ENCODE measurements around the gene SAMD11.

The SAMD11 gene

GRCh38 chr1:917466-918091 lies 6.1 kb upstream of the SAMD11 start:
- Histone ChIP-seq H3K27me3 (ENCODE audit: insufficient read depth, low read length) (peaks cover 60% of the 10 kb centered on the region), H3K9me3 (ENCODE audit: low read length) (no peaks in the 10 kb centered on the region), H2AFZ (ENCODE audit: low read depth, low read length) (no peak overlapping the region), H3K36me3 (ENCODE audit: insufficient read depth, low read length) (no peaks in the 10 kb centered on the region), H3K4me3 (ENCODE audit: low read length) (no peak overlapping the region), H3K4me1 (ENCODE audit: insufficient read depth, low read length) (peaks cover 40% of the 10 kb centered on the region)

DNA sequence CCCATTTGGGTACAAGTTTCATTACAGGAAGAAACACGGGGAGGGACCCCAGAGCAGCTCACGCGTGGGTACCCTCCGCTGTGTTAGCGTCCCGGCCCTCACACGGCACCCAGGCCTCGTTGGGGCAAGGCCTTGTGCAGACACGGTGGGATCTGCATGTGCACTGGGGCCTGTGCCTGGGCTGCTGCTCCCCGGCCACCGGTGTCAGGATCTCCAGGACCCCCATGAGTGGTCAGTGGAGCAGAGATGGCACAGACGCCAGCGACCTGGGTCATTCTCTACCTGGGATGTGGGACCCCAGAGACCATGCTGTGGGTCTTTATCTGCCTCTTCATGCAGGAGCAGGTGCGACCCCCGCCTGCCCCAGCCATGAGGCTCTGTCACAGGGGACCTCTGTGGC lies 5.4 kb upstream of the SAMD11 start:
- peaks cover 47% of the 10 kb centered on the region for H3K4me1 ChIP-seq (ENCODE audit: insufficient read depth, low read length)
- no peak overlapping the region for H3K4me3 ChIP-seq (ENCODE audit: low read length)
- peaks cover 68% of the 10 kb centered on the region for H3K27me3 ChIP-seq (ENCODE audit: insufficient read depth, low read length)
- no peaks in the 10 kb centered on the region for H3K9me3 ChIP-seq (ENCODE audit: low read length)
- no peak overlapping the region for H2AFZ ChIP-seq (ENCODE audit: low read depth, low read length)
- no peaks in the 10 kb centered on the region for H3K36me3 ChIP-seq (ENCODE audit: insufficient read depth, low read length)

GRCh38 chr1:918843-919242 lies 4.9 kb upstream of the SAMD11 start:
- Histone ChIP-seq H3K9me3 (ENCODE audit: low read length) (no peaks in the 10 kb centered on the region), H3K36me3 (ENCODE audit: insufficient read depth, low read length) (no peaks in the 10 kb centered on the region), H3K4me1 (ENCODE audit: insufficient read depth, low read length) (peaks cover 49% of the 10 kb centered on the region), H3K27me3 (ENCODE audit: insufficient read depth, low read length) (peaks cover 69% of the 10 kb centered on the region), H3K4me3 (ENCODE audit: low read length) (no peak overlapping the region), H2AFZ (ENCODE audit: low read depth, low read length) (no peak overlapping the region)

DNA sequence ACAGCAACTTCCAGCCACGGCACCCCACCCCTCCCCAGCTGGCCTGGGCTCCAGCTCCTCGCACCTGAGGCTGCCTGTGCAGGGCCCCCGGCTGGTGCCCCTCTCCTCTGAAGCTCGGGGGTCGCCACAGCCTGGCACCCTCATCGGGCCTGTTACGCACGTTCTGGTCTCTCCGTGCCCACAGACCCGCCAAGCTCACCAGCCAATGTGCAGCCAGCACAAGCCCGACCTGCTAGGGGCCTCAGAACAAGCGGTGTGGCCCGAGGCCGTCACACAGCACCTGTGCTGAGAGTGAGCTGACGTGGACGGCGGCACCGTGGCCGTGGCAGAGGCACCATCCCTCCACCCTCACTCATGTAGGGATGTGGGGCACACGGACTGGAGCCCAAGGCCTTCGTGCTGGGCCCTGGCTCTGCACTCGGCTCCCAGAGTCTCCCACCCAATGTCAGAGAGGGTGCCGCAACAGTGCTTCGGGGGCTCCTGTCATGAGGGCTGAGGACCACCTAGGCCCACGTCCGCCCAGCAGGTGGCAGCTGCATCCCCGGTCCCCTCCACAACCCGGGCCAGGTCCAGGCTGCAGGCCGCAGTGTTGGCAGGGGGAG lies 4.4 kb upstream of the SAMD11 start:
- H2AFZ ChIP-seq (ENCODE audit: low read depth, low read length): no peak overlapping the region
- peaks cover 70% of the 10 kb centered on the region for H3K27me3 ChIP-seq (ENCODE audit: insufficient read depth, low read length)
- no peaks in the 10 kb centered on the region for H3K36me3 ChIP-seq (ENCODE audit: insufficient read depth, low read length)
- no peaks in the 10 kb centered on the region for H3K9me3 ChIP-seq (ENCODE audit: low read length)
- H3K4me1 ChIP-seq (ENCODE audit: insufficient read depth, low read length): peaks cover 49% of the 10 kb centered on the region
- no peak overlapping the region for H3K4me3 ChIP-seq (ENCODE audit: low read length)

- Histone ChIP-seq H3K4me3 (ENCODE audit: low read length) (no peak overlapping the region), H2AFZ (ENCODE audit: low read depth, low read length) (no peak overlapping the region), H3K4me1 (ENCODE audit: insufficient read depth, low read length) (peaks cover 53% of the 10 kb centered on the region), H3K27me3 (ENCODE audit: insufficient read depth, low read length) (peaks cover 75% of the 10 kb centered on the region), H3K9me3 (ENCODE audit: low read length) (no peaks in the 10 kb centered on the region), H3K36me3 (ENCODE audit: insufficient read depth, low read length) (no peaks in the 10 kb centered on the region)
Measured at GRCh38 chr1:920010-920409, 3.7 kb upstream of the SAMD11 start.

GRCh38 chr1:920521-920920 lies 3.2 kb upstream of the SAMD11 start:
- peaks cover 74% of the 10 kb centered on the region for H3K27me3 ChIP-seq (ENCODE audit: insufficient read depth, low read length)
- no peaks in the 10 kb centered on the region for H3K9me3 ChIP-seq (ENCODE audit: low read length)
- H3K4me3 ChIP-seq (ENCODE audit: low read length): no peak overlapping the region
- peaks cover 54% of the 10 kb centered on the region for H3K4me1 ChIP-seq (ENCODE audit: insufficient read depth, low read length)
- H2AFZ ChIP-seq (ENCODE audit: low read depth, low read length): no peak overlapping the region
- H3K36me3 ChIP-seq (ENCODE audit: insufficient read depth, low read length): no peaks in the 10 kb centered on the region

GRCh38 chr1:921011-921837 lies 2.5 kb upstream of the SAMD11 start:
- Histone ChIP-seq H3K9me3 (ENCODE audit: low read length) (no peaks in the 10 kb centered on the region), H3K4me3 (ENCODE audit: low read length) (no peak overlapping the region), H2AFZ (ENCODE audit: low read depth, low read length) (no peak overlapping the region), H3K4me1 (ENCODE audit: insufficient read depth, low read length) (peaks cover 57% of the 10 kb centered on the region), H3K36me3 (ENCODE audit: insufficient read depth, low read length) (no peaks in the 10 kb centered on the region), H3K27me3 (ENCODE audit: insufficient read depth, low read length) (peaks cover 76% of the 10 kb centered on the region)

DNA sequence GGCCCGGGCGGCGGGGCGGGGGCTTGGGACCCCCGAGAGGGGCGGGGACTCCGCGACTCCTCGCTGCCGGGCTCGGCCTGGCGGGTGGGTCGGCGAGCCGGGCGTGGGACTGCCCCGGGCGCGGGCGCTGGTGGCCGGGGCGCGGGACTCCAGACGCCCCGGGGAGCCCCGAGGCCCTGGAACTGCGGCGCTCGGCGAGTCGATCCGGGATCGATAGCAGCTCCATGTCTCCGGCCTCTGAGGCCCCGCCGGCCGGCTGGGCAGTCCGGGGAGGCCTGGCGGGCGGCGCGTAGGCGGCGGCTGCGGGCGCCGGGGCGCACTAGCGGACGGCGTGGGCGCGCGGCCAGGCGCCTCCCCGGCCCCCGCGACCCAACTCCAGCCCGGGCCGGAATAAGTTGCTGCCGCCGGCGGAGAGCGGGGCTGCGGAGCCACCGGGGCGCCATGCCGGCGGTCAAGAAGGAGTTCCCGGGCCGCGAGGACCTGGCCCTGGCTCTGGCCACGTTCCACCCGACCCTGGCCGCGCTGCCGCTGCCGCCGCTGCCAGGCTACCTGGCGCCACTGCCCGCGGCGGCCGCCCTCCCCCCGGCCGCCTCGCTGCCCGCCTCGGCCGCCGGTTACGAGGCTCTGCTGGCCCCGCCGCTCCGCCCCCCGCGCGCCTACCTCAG lies 400 bp downstream of the SAMD11 start:
- Histone ChIP-seq H3K9me3 (ENCODE audit: low read length) (no peaks in the 10 kb centered on the region), H3K36me3 (ENCODE audit: insufficient read depth, low read length) (no peaks in the 10 kb centered on the region), H3K27me3 (ENCODE audit: insufficient read depth, low read length) (peaks cover 84% of the 10 kb centered on the region), H3K4me3 (ENCODE audit: low read length) (peak overlapping the region; percentile 38), H3K4me1 (ENCODE audit: insufficient read depth, low read length) (peaks cover 49% of the 10 kb centered on the region), H2AFZ (ENCODE audit: low read depth, low read length) (peak overlapping the region; percentile 58)

DNA sequence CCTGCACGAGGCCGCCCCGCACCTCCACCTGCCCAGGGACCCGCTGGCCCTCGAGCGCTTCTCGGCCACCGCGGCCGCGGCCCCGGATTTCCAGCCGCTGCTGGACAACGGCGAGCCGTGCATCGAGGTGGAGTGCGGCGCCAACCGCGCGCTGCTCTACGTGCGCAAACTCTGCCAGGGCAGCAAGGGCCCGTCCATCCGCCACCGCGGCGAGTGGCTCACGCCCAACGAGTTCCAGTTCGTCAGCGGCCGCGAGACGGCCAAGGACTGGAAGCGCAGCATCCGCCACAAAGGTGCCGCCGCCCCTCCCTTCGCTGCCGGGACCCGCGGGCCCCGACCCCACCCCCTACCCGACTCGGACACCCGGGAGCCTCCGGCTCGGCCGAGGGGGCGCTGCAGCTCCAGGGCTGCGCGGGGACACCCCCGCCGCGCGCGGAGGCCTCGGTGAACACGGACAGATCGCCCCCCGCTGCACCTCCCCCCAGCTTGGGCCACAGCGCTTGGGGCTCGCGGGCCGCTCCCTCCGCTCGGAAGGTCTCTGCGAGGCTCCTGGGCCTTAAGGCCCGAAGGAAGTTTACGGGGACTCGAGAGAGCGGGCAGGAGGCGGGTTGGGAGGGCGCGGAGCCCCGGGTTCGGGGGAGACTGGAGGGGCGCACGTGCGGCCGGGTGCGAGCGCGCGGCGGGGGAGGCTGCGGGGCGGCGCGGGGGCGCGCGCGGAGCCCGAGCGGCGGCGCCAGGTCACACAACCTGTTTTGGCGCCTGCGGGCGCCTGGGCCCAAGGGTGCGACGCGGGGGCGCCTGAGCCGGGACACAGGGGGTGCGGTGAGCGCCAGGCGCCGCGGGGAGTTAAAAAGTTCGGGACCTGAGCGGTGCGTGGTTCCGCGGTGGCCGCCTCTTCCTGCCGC lies 1.2 kb downstream of the SAMD11 start:
- Histone ChIP-seq H3K27me3 (ENCODE audit: insufficient read depth, low read length) (peaks cover 84% of the 10 kb centered on the region), H3K4me1 (ENCODE audit: insufficient read depth, low read length) (peaks cover 44% of the 10 kb centered on the region), H3K4me3 (ENCODE audit: low read length) (peak overlapping the region; percentile 38), H2AFZ (ENCODE audit: low read depth, low read length) (peak overlapping the region; percentile 58), H3K9me3 (ENCODE audit: low read length) (no peaks in the 10 kb centered on the region), H3K36me3 (ENCODE audit: insufficient read depth, low read length) (no peaks in the 10 kb centered on the region)

- H3K9me3 ChIP-seq (ENCODE audit: low read length): no peaks in the 10 kb centered on the region
- no peak overlapping the region for H3K4me3 ChIP-seq (ENCODE audit: low read length)
- peaks cover 35% of the 10 kb centered on the region for H3K4me1 ChIP-seq (ENCODE audit: insufficient read depth, low read length)
- peaks cover 85% of the 10 kb centered on the region for H3K27me3 ChIP-seq (ENCODE audit: insufficient read depth, low read length)
- H2AFZ ChIP-seq (ENCODE audit: low read depth, low read length): no peak overlapping the region
- H3K36me3 ChIP-seq (ENCODE audit: insufficient read depth, low read length): no peaks in the 10 kb centered on the region
Measured at GRCh38 chr1:925561-926421, 2.1 kb downstream of the SAMD11 start.

GRCh38 chr1:927234-927633 lies 3.5 kb downstream of the SAMD11 start:
- Histone ChIP-seq H3K27me3 (ENCODE audit: insufficient read depth, low read length) (peaks cover 89% of the 10 kb centered on the region), H3K4me3 (ENCODE audit: low read length) (no peak overlapping the region), H2AFZ (ENCODE audit: low read depth, low read length) (no peak overlapping the region), H3K4me1 (ENCODE audit: insufficient read depth, low read length) (peaks cover 33% of the 10 kb centered on the region), H3K9me3 (ENCODE audit: low read length) (no peaks in the 10 kb centered on the region), H3K36me3 (ENCODE audit: insufficient read depth, low read length) (no peaks in the 10 kb centered on the region)

DNA sequence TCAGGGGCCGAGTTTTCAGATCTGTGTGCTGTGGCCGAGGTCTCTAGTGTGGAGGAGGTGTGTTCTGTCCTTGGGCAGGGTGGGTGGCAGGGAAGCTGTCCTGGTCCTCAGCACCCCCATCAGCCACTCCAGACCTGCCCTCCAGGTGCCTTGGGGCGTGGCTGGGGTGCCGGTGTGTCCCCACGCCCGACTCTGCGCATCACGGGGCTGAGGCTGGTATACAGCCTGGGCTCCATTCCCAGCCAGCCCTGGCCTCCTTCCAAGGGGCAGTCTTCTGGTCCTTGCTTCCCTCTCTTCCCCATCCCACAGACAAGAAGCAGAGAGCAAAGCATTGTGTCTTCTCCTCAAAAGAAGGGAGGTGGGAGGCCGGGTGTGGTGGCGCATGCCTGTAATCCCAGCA lies 4.0 kb downstream of the SAMD11 start:
- Histone ChIP-seq H3K4me3 (ENCODE audit: low read length) (no peak overlapping the region), H3K9me3 (ENCODE audit: low read length) (no peaks in the 10 kb centered on the region), H3K36me3 (ENCODE audit: insufficient read depth, low read length) (no peaks in the 10 kb centered on the region), H2AFZ (ENCODE audit: low read depth, low read length) (no peak overlapping the region), H3K27me3 (ENCODE audit: insufficient read depth, low read length) (peaks cover 89% of the 10 kb centered on the region), H3K4me1 (ENCODE audit: insufficient read depth, low read length) (peaks cover 31% of the 10 kb centered on the region)

Measured in neuron (in vitro differentiated cells).